ENCODE measurements around the gene ADAMTS3. TPM values are rescaled to one million over a fixed set of nuclear protein-coding genes. Genes with fewer than 3 reads are reported as not detected.

The ADAMTS3 gene
- total RNA-seq, 4 donors from 2014 or later: 0.37 to 3.6 (median 0.75) TPM

DNA sequence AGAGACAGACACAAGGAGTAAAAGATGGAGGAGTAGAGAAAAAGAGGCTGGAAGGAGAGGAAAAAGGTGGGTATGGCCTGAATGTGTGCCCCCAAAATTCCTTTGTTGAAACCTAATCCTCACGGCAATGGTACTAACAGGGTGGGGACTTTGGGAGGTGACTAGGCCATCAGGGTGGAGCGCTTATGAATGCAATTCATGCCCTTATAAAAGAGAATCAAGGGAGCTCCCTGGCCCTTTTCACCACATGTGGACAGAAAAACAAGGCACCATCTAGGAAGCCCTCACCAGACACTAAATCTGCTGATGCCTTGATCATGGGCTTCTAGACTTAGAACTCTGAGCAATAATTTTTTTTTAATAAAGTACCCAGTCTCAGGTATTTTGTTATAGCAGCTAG, 282.1 kb downstream of the ADAMTS3 start:
- intact Hi-C loops (cut with DNase I; ENCODE audit: low total_unique reads): no loop called here
- H3K4me3 ChIP-seq (ENCODE audit: low read depth, poor library complexity, severe bottlenecking): no peak overlapping the region
- DNase-seq (ENCODE audit: low spot score in 2 of 2): no peak
- 80 to 87% methylated on average over 2 of the region's 2 CpGs for WGBS, 2 donors
- TF ChIP-seq, protein P1, sequence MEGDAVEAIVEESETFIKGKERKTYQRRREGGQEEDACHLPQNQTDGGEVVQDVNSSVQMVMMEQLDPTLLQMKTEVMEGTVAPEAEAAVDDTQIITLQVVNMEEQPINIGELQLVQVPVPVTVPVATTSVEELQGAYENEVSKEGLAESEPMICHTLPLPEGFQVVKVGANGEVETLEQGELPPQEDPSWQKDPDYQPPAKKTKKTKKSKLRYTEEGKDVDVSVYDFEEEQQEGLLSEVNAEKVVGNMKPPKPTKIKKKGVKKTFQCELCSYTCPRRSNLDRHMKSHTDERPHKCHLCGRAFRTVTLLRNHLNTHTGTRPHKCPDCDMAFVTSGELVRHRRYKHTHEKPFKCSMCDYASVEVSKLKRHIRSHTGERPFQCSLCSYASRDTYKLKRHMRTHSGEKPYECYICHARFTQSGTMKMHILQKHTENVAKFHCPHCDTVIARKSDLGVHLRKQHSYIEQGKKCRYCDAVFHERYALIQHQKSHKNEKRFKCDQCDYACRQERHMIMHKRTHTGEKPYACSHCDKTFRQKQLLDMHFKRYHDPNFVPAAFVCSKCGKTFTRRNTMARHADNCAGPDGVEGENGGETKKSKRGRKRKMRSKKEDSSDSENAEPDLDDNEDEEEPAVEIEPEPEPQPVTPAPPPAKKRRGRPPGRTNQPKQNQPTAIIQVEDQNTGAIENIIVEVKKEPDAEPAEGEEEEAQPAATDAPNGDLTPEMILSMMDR (IDR thresholded peaks at IDR 0.05): no peak
- no peak for TF ChIP-seq POLR2A (IDR thresholded peaks at IDR 0.05)

DNA sequence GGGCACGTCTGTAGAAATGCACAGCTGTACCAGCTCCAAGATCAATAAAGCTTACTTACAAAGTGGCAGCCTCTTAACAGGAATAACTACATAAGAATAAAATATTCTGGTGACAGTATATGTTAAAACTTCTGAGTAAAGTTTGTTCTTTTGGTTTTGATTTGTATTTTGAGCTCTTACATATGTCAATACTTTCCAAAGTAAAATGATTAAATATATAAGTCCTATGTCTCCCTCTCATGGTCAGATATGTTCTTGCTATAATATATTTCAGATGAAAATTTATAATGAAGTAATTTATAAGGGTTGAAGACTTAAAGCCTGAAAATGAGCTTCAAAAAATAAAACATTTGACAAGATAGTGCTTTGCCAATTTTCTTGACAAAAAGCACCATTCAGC, 282.8 kb downstream of the ADAMTS3 start:
- DNase-seq (ENCODE audit: low spot score in 2 of 2): no peak
- TF ChIP-seq, protein P1 (IDR thresholded peaks at IDR 0.05): no peak
- WGBS, 2 donors: 75 to 88% methylated on average over 1 of the region's 1 CpG
- intact Hi-C loops (cut with DNase I; ENCODE audit: low total_unique reads): no loop called here
- no peak overlapping the region for H3K4me3 ChIP-seq (ENCODE audit: low read depth, poor library complexity, severe bottlenecking)

DNA sequence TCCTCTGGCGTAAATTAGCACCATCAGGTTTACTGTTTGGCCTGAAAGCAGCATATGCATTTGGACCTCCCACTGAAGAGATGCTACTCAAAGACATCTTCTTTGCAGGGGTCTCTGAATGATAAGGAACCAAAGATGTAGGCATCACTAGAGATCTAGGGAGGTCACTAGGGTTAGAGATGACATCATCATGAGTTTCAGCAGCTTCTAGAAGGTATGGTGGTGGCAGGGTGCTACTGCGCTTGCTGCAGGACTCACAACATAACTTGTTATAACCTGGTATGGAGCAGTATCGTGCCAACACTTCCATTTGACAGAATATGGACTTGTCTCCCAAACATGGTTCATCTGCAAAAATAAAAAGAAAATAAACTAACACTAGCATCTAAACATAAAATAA, 285.7 kb downstream of the ADAMTS3 start:
- no peak for DNase-seq (ENCODE audit: low spot score in 2 of 2)
- WGBS, 2 donors: 90 to 95% methylated on average over 3 of the region's 3 CpGs
- no peak overlapping the region for H3K4me3 ChIP-seq (ENCODE audit: low read depth, poor library complexity, severe bottlenecking)
- intact Hi-C loops (cut with DNase I; ENCODE audit: low total_unique reads): no loop called here
- TF ChIP-seq, protein P1 (IDR thresholded peaks at IDR 0.05): no peak
- TF ChIP-seq POLR2A (IDR thresholded peaks at IDR 0.05): no peak

DNA sequence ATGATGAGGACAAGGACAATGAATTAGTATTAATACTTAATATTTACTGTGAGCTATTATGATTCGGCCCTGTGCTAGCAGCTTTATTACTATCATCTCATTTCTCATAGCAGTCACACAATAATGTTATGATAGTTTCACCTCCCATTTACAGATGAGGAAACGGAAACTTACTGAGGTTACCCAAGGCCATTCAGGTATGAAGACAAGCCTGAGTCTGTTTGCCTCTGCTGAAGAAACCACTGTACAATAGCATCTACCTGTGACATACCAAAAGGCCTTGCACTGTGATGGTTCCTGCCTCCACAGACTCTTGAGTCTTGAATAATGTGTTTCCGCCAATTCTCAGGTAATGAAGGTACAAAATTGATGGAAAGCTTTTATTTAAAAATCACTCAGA, 288.8 kb downstream of the ADAMTS3 start:
- intact Hi-C loops (cut with DNase I; ENCODE audit: low total_unique reads): no loop called here
- TF ChIP-seq, protein P1 (IDR thresholded peaks at IDR 0.05): no peak
- TF ChIP-seq POLR2A (IDR thresholded peaks at IDR 0.05): no peak
- WGBS, 2 donors: 94 to 97% methylated on average over 3 of the region's 3 CpGs
- no peak for DNase-seq (ENCODE audit: low spot score in 2 of 2)
- no peak overlapping the region for H3K4me3 ChIP-seq (ENCODE audit: low read depth, poor library complexity, severe bottlenecking)

DNA sequence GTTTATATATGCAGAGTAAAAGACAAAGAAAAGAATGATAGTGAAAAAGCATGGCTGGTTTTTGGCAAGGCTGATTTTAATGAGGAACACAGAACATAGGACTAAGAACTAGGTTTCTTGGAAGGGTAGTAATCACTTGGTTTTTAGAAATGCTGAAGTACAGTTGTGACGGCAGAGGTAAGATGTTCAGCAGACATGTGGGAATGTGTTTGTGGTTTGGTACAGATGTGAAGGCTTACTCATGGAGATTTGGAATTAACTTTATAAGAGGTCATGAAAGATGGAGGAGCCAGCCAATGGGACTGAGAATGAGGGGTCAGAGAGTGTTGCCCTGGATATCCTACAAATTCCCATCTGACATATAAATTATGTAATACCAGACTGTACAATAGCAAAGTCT, 293.6 kb downstream of the ADAMTS3 start:
- H3K4me3 ChIP-seq (ENCODE audit: low read depth, poor library complexity, severe bottlenecking): no peak overlapping the region

DNA sequence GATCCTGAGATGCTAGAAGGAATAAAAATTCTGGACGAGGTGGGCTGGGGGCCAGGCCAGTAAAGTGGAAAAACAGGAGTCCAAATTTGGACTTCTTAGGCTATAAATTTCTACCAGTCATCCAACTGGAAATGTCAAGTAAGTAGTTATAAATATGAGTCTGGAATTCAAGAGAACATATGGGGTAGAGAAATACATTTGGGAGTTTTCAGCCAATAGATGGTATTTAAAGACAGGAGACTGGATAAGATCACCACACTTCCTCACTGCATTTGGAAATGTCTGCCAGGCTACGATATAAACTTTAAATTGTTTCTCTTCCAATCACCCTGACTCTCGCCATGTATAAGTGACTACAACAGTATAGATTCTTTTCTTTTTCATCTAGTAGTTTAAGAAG, 294.8 kb downstream of the ADAMTS3 start:
- no peak for TF ChIP-seq POLR2A (IDR thresholded peaks at IDR 0.05)
- TF ChIP-seq, protein P1 (IDR thresholded peaks at IDR 0.05): no peak
- 79 to 84% methylated on average over 3 of the region's 3 CpGs for WGBS, 2 donors
- no peak overlapping the region for H3K4me3 ChIP-seq (ENCODE audit: low read depth, poor library complexity, severe bottlenecking)
- intact Hi-C loops (cut with DNase I; ENCODE audit: low total_unique reads): no loop called here
- DNase-seq (ENCODE audit: low spot score in 2 of 2): no peak

More for the DNA sequence above, 293.6 kb downstream of the ADAMTS3 start:
- 62 to 66% methylated on average over 1 of the region's 1 CpG for WGBS, 2 donors
- TF ChIP-seq POLR2A (IDR thresholded peaks at IDR 0.05): no peak
- TF ChIP-seq, protein P1 (IDR thresholded peaks at IDR 0.05): no peak
- no peak for DNase-seq (ENCODE audit: low spot score in 2 of 2)
- intact Hi-C loops (cut with DNase I; ENCODE audit: low total_unique reads): no loop called here
